ENCODE data around the gene CCL14. TPM values are rescaled to one million over a fixed set of nuclear protein-coding genes. Genes with fewer than 3 reads are reported as not detected.

The CCL14 gene
- total RNA-seq, 2 donors from 2014 or later = 4.1 to 13.0 TPM

DNA sequence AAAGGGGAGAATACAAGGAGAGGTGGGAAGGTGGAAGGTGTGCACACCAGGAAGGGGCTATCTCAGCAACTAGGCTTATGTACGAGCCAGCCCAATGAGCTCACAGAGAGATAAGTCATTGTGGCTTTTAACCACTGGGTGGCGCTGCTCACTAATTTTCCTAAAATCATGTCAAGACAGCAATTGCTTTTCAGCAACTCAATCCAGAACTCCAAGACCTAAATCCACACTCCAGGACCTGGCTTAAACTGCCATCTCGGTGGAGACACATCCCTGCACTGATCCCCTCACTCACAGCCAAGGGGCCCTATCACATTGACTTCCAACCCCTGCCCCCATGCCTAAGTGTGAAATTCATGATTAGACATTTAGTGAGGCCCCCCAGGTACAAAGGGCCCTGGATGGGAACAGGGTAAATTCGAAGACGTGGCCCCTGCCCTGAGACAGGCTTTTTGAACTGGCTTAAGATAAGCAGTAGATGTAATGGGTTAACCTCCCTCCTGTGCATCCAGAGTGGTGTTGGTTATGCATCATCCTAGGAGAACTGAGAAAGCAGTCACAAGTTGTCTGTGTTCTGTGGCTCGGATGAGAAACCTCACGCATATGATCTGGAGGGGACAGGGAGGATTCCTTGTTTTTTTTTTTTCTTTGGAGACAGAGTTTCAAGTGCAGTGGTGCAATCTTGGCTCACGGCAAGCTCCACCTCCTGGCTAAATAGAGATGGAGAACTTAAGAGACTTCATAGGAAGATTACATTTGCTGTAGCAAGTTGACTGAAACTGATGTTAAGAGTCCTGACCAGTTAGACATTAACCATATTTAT, 16.8 kb downstream of the CCL14 start:
- Histone ChIP-seq H3K4me1 (peaks cover 0 to 8% of the 10 kb centered on the region in 2 donors), H3K9me3 (no peaks in the 10 kb centered on the region), H3K27me3 (no peaks in the 10 kb centered on the region), H3K27ac (no peak overlapping the region), H3K4me3 (no peak overlapping the region), H3K36me3 (no peaks in the 10 kb centered on the region)
- TF ChIP-seq, protein P1, sequence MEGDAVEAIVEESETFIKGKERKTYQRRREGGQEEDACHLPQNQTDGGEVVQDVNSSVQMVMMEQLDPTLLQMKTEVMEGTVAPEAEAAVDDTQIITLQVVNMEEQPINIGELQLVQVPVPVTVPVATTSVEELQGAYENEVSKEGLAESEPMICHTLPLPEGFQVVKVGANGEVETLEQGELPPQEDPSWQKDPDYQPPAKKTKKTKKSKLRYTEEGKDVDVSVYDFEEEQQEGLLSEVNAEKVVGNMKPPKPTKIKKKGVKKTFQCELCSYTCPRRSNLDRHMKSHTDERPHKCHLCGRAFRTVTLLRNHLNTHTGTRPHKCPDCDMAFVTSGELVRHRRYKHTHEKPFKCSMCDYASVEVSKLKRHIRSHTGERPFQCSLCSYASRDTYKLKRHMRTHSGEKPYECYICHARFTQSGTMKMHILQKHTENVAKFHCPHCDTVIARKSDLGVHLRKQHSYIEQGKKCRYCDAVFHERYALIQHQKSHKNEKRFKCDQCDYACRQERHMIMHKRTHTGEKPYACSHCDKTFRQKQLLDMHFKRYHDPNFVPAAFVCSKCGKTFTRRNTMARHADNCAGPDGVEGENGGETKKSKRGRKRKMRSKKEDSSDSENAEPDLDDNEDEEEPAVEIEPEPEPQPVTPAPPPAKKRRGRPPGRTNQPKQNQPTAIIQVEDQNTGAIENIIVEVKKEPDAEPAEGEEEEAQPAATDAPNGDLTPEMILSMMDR (IDR thresholded peaks at IDR 0.05) = peak; percentile 81 to 93
- DNase-seq (ENCODE audit: low spot score) = peak; percentile 91

DNA sequence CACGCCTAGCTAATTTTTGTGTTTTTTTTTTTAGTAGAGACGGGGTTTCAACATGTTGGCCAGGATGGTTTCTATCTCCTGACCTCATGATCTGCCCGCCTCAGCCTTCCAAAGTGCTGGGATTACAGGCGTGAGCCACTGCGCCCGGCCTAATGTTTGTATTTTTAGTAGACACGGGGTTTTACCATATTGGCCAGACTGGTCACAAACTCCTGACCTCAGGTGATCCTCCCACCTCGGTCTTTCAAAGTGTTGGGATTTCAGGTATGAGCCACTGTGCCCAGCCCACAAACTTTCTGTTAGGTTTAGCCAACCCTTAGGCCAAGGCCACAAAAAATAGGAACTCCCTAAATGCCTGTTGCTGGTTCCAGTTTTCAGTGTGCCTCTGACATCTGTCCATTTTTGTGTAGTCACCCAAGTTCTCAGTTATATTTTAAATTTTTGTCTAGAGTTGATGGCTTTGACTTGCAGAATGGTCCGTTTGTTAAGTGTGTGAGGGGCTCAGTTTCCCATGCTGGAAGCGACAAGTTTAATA, 17.9 kb downstream of the CCL14 start:
- H3K4me3 ChIP-seq = no peak overlapping the region
- TF ChIP-seq, protein P1 (IDR thresholded peaks at IDR 0.05) = no peak
- peak; percentile 7 for DNase-seq (ENCODE audit: low spot score)
- peaks cover 0 to 4% of the 10 kb centered on the region in 2 donors for H3K4me1 ChIP-seq
- H3K36me3 ChIP-seq = no peaks in the 10 kb centered on the region
- no peak overlapping the region for H3K27ac ChIP-seq
- no peaks in the 10 kb centered on the region for H3K9me3 ChIP-seq
- H3K27me3 ChIP-seq = no peaks in the 10 kb centered on the region

DNA sequence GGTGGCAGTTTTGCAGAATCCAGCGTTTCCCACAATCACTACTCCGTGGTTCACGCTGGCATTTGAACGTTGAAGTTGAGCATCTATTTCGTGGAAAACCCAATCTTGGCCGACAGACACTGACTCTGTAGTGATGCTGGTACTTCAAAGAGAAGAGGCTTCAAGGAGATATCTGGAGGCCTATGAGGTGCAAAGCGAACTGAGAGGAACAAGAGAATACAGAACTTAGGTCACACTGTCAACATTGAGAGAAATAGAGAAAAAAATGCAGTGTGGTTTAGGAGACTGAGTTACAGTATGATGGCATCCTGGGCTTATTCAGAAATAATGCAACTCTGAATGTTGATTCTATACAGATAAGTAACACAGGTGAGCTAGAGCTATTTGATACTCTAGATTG, 21.3 kb downstream of the CCL14 start:
- H3K4me3 ChIP-seq = no peak overlapping the region
- H3K27ac ChIP-seq = no peak overlapping the region
- no peaks in the 10 kb centered on the region for H3K9me3 ChIP-seq
- no peaks in the 10 kb centered on the region for H3K4me1 ChIP-seq
- H3K27me3 ChIP-seq = no peaks in the 10 kb centered on the region
- peak; percentile 26 for DNase-seq (ENCODE audit: low spot score)
- TF ChIP-seq, protein P1 (IDR thresholded peaks at IDR 0.05) = no peak
- H3K36me3 ChIP-seq = no peaks in the 10 kb centered on the region

DNA sequence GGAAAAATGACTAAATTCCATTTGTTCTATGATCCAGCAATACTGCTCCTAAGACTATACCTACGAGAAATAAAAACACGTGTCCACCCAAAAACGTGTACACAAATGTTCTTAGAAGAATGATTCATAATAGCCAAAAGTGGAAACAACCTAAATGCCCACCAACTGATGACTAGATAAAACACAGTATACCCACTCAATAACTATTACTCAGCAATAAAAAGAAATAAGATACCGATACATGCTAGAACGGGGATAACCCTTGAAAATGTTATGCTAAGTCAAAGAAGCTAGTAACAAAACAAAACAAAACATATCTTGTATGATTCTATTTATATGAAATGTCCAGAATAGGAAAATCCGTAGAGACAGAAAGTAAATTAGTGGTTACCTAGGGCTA, 22.9 kb downstream of the CCL14 start:
- Histone ChIP-seq H3K9me3 (no peaks in the 10 kb centered on the region), H3K27ac (no peak overlapping the region), H3K4me3 (no peak overlapping the region), H3K36me3 (no peaks in the 10 kb centered on the region), H3K27me3 (no peaks in the 10 kb centered on the region), H3K4me1 (no peaks in the 10 kb centered on the region)
- no peak for DNase-seq (ENCODE audit: low spot score)
- TF ChIP-seq, protein P1 (IDR thresholded peaks at IDR 0.05) = no peak

DNA sequence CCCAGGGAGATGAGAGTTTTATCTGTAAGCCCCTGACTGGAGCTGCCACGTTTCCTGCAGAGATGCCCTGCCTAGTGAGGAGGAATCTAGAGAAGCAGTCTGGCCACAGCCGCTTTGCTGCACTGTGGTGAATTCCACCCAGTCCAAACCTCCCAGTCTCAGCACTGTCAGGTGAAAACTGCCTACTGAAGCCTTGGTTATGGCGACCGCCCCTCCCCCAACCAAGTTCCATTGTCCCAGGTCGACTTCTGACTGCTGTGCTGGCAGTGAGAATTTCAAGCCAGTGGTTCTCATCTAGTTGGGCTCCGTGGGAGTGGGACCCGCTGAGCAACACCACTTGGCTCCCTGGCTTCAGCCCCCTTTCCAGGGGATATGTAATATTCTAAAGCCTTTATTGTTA, 32.8 kb downstream of the CCL14 start:
- H3K27me3 ChIP-seq = no peaks in the 10 kb centered on the region
- H3K9me3 ChIP-seq = no peaks in the 10 kb centered on the region
- H3K4me3 ChIP-seq = no peak overlapping the region
- no peaks in the 10 kb centered on the region for H3K4me1 ChIP-seq
- H3K36me3 ChIP-seq = no peaks in the 10 kb centered on the region
- TF ChIP-seq, protein P1 (IDR thresholded peaks at IDR 0.05) = no peak
- H3K27ac ChIP-seq = no peak overlapping the region
- no peak for DNase-seq (ENCODE audit: low spot score)

Data from right atrium auricular region (tissue), 2 donors.